ENCODE data around the gene CNTNAP2.

The CNTNAP2 gene

DNA sequence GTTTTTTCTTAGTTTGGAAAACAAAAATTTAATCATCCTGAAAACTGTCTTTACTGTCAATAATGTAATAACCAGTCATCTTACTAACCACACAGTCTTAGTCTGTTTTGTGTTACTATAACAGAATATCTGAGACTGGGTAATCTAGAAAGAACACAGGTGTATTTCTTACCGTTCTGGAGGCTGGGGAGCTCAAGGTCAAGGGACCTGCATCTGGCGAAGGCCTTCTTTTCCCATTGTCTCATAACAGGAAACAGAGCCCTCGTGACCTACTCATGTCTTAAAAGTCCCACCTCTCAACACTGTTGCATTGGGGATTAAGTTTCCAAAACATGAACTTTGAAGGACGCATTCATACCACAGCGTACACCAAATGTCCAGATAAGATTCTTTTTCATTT lies 932.3 kb downstream of the CNTNAP2 start:
- Histone ChIP-seq H3K4me1 (ENCODE audit: control insufficient read depth, insufficient read depth, low read length, poor library complexity, severe bottlenecking) (no peaks in the 10 kb centered on the region), H3K36me3 (ENCODE audit: control insufficient read depth, insufficient read depth, low read length) (no peaks in the 10 kb centered on the region), H3K4me3 (ENCODE audit: extremely low read depth, insufficient read depth, low read length, poor library complexity, severe bottlenecking) (no peak overlapping the region), H3K9me3 (ENCODE audit: control insufficient read depth, low read length) (no peaks in the 10 kb centered on the region), H3K27ac (ENCODE audit: low read depth, low read length, severe bottlenecking) (no peak overlapping the region)
- WGBS, 2 experiments (ENCODE audit: insufficient coverage in 2 of 2), result 89 to 96% methylated on average over 3 of the region's 5 CpGs

DNA sequence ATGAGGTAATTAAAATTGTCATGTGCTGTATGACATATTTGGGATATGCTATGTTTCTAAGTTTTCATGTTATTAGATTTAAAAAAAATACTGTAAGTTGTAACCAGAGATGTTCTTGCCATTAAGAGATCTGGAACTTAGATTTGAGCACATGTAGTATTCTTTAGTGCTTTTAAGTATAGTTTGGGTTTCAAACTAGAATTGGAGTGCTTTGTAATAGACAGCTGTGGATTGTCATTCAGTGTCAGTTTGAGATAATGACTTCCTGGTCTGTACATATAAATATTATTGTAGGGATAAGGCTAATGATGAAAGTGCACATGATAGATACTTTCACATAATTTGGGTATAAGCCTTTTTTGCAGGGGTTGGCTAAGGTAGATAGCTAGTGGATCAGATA lies 936.2 kb downstream of the CNTNAP2 start:
- no peaks in the 10 kb centered on the region for H3K9me3 ChIP-seq (ENCODE audit: control insufficient read depth, low read length)

GRCh38 chr7:147053746-147054145 lies 937.1 kb downstream of the CNTNAP2 start:
- no peaks in the 10 kb centered on the region for H3K36me3 ChIP-seq (ENCODE audit: control insufficient read depth, insufficient read depth, low read length)
- no peaks in the 10 kb centered on the region for H3K4me1 ChIP-seq (ENCODE audit: control insufficient read depth, insufficient read depth, low read length, poor library complexity, severe bottlenecking)
- 79 to 82% methylated on average over 3 to 4 of the region's 5 CpGs for WGBS, 2 experiments (ENCODE audit: insufficient coverage in 2 of 2)
- no peaks in the 10 kb centered on the region for H3K9me3 ChIP-seq (ENCODE audit: control insufficient read depth, low read length)
- no peak overlapping the region for H3K4me3 ChIP-seq (ENCODE audit: extremely low read depth, insufficient read depth, low read length, poor library complexity, severe bottlenecking)
- H3K27ac ChIP-seq (ENCODE audit: low read depth, low read length, severe bottlenecking), result no peak overlapping the region

More for the DNA sequence above, 936.2 kb downstream of the CNTNAP2 start:
- H3K27ac ChIP-seq (ENCODE audit: low read depth, low read length, severe bottlenecking), result no peak overlapping the region
- H3K4me1 ChIP-seq (ENCODE audit: control insufficient read depth, insufficient read depth, low read length, poor library complexity, severe bottlenecking), result no peaks in the 10 kb centered on the region
- H3K36me3 ChIP-seq (ENCODE audit: control insufficient read depth, insufficient read depth, low read length), result no peaks in the 10 kb centered on the region
- no peak overlapping the region for H3K4me3 ChIP-seq (ENCODE audit: extremely low read depth, insufficient read depth, low read length, poor library complexity, severe bottlenecking)

GRCh38 chr7:147060070-147060469 lies 943.5 kb downstream of the CNTNAP2 start:
- no peaks in the 10 kb centered on the region for H3K4me1 ChIP-seq (ENCODE audit: control insufficient read depth, insufficient read depth, low read length, poor library complexity, severe bottlenecking)
- H3K4me3 ChIP-seq (ENCODE audit: extremely low read depth, insufficient read depth, low read length, poor library complexity, severe bottlenecking), result no peak overlapping the region
- 71 to 100% methylated on average over 2 of the region's 3 CpGs for WGBS, 2 experiments (ENCODE audit: insufficient coverage in 2 of 2)
- no peaks in the 10 kb centered on the region for H3K36me3 ChIP-seq (ENCODE audit: control insufficient read depth, insufficient read depth, low read length)
- no peak overlapping the region for H3K27ac ChIP-seq (ENCODE audit: low read depth, low read length, severe bottlenecking)
- no peaks in the 10 kb centered on the region for H3K9me3 ChIP-seq (ENCODE audit: control insufficient read depth, low read length)

DNA sequence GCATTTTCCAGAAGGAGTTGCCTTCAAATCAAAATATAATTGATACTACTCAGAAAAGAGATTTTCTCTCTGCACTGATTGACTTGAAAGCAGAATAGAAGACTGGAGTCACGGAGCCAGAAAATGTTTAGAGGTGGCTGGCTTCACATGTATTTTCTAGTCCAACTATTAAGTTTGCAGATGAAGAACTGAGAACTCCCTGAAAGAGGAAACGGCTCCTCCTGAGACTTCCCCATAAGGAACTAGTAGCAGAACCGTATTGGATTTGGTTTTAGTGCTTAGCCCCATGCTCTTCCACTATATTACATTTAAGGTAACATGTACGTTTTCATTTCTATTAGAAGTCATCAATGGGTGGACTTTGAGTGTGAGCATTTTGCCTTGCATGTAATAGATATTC lies 946.3 kb downstream of the CNTNAP2 start:
- no peak overlapping the region for H3K4me3 ChIP-seq (ENCODE audit: extremely low read depth, insufficient read depth, low read length, poor library complexity, severe bottlenecking)
- H3K9me3 ChIP-seq (ENCODE audit: control insufficient read depth, low read length), result no peaks in the 10 kb centered on the region
- H3K4me1 ChIP-seq (ENCODE audit: control insufficient read depth, insufficient read depth, low read length, poor library complexity, severe bottlenecking), result no peaks in the 10 kb centered on the region
- 83% methylated on average over 1 of the region's 4 CpGs; no CpG with 5 or more reads in 1 of the 2 experiments for WGBS, 2 experiments (ENCODE audit: insufficient coverage in 2 of 2)
- no peaks in the 10 kb centered on the region for H3K36me3 ChIP-seq (ENCODE audit: control insufficient read depth, insufficient read depth, low read length)
- H3K27ac ChIP-seq (ENCODE audit: low read depth, low read length, severe bottlenecking), result no peak overlapping the region

GRCh38 chr7:147068842-147069241 lies 952.2 kb downstream of the CNTNAP2 start:
- Histone ChIP-seq H3K27ac (ENCODE audit: low read depth, low read length, severe bottlenecking) (no peak overlapping the region), H3K36me3 (ENCODE audit: control insufficient read depth, insufficient read depth, low read length) (no peaks in the 10 kb centered on the region), H3K4me1 (ENCODE audit: control insufficient read depth, insufficient read depth, low read length, poor library complexity, severe bottlenecking) (no peaks in the 10 kb centered on the region), H3K4me3 (ENCODE audit: extremely low read depth, insufficient read depth, low read length, poor library complexity, severe bottlenecking) (no peak overlapping the region), H3K9me3 (ENCODE audit: control insufficient read depth, low read length) (no peaks in the 10 kb centered on the region)
- 70 to 89% methylated on average over 3 to 4 of the region's 5 CpGs for WGBS, 2 experiments (ENCODE audit: insufficient coverage in 2 of 2)

GRCh38 chr7:147069771-147070170 lies 953.2 kb downstream of the CNTNAP2 start:
- H3K9me3 ChIP-seq (ENCODE audit: control insufficient read depth, low read length), result no peaks in the 10 kb centered on the region
- no peaks in the 10 kb centered on the region for H3K36me3 ChIP-seq (ENCODE audit: control insufficient read depth, insufficient read depth, low read length)
- H3K4me3 ChIP-seq (ENCODE audit: extremely low read depth, insufficient read depth, low read length, poor library complexity, severe bottlenecking), result no peak overlapping the region
- H3K4me1 ChIP-seq (ENCODE audit: control insufficient read depth, insufficient read depth, low read length, poor library complexity, severe bottlenecking), result no peaks in the 10 kb centered on the region
- H3K27ac ChIP-seq (ENCODE audit: low read depth, low read length, severe bottlenecking), result no peak overlapping the region
- 80% methylated on average over 1 of the region's 1 CpG; no CpG with 5 or more reads in 1 of the 2 experiments for WGBS, 2 experiments (ENCODE audit: insufficient coverage in 2 of 2)

GRCh38 chr7:147070886-147071285 lies 954.3 kb downstream of the CNTNAP2 start:
- no peaks in the 10 kb centered on the region for H3K36me3 ChIP-seq (ENCODE audit: control insufficient read depth, insufficient read depth, low read length)
- no CpG with 5 or more reads among the region's 1 CpG for WGBS, 2 experiments (ENCODE audit: insufficient coverage in 2 of 2)
- no peaks in the 10 kb centered on the region for H3K4me1 ChIP-seq (ENCODE audit: control insufficient read depth, insufficient read depth, low read length, poor library complexity, severe bottlenecking)
- H3K4me3 ChIP-seq (ENCODE audit: extremely low read depth, insufficient read depth, low read length, poor library complexity, severe bottlenecking), result no peak overlapping the region
- H3K9me3 ChIP-seq (ENCODE audit: control insufficient read depth, low read length), result no peaks in the 10 kb centered on the region
- no peak overlapping the region for H3K27ac ChIP-seq (ENCODE audit: low read depth, low read length, severe bottlenecking)

DNA sequence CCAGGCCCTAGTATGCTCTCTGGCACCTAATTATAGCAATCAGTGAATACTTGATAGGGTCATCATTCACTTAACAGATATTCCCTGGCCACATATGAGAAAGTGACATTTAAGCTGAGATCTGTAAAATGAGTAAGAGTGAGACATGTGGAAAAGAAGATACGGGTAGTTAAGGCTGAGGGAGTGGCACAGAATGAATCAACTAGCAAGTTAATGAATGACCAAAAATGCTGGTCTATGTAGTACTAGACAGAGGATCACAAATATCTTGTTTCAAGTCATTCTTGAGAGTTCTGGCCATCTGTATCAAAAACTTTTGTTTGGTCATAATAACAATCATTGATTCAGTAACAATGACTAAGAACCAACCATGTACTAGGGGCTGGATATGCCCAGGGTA lies 954.9 kb downstream of the CNTNAP2 start:
- no peaks in the 10 kb centered on the region for H3K4me1 ChIP-seq (ENCODE audit: control insufficient read depth, insufficient read depth, low read length, poor library complexity, severe bottlenecking)
- no peaks in the 10 kb centered on the region for H3K9me3 ChIP-seq (ENCODE audit: control insufficient read depth, low read length)
- no peaks in the 10 kb centered on the region for H3K36me3 ChIP-seq (ENCODE audit: control insufficient read depth, insufficient read depth, low read length)
- H3K27ac ChIP-seq (ENCODE audit: low read depth, low read length, severe bottlenecking), result no peak overlapping the region
- no peak overlapping the region for H3K4me3 ChIP-seq (ENCODE audit: extremely low read depth, insufficient read depth, low read length, poor library complexity, severe bottlenecking)
- 57 to 100% methylated on average over 1 of the region's 1 CpG for WGBS, 2 experiments (ENCODE audit: insufficient coverage in 2 of 2)

DNA sequence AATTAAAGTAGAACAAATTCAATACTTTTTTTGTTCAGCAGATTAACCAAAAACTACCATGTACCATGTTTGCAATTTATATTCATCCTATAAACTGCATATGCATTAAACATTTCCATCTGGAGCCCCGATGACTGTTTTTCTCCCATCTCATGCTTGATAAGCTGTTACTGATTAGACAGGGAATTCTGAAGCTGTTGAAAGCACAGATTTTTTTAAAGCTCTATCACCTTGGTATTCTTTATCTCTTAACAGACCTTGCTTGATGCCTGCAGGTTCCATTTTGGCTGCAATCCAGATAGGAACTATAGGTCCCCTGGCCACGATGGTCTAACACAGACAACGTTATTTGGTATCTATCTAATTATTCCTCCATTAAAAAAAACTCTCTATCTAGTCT lies 961.7 kb downstream of the CNTNAP2 start:
- Histone ChIP-seq H3K9me3 (ENCODE audit: control insufficient read depth, low read length) (no peaks in the 10 kb centered on the region), H3K36me3 (ENCODE audit: control insufficient read depth, insufficient read depth, low read length) (no peaks in the 10 kb centered on the region), H3K4me1 (ENCODE audit: control insufficient read depth, insufficient read depth, low read length, poor library complexity, severe bottlenecking) (no peaks in the 10 kb centered on the region), H3K4me3 (ENCODE audit: extremely low read depth, insufficient read depth, low read length, poor library complexity, severe bottlenecking) (no peak overlapping the region), H3K27ac (ENCODE audit: low read depth, low read length, severe bottlenecking) (no peak overlapping the region)
- 86% methylated on average over 1 of the region's 3 CpGs; no CpG with 5 or more reads in 1 of the 2 experiments for WGBS, 2 experiments (ENCODE audit: insufficient coverage in 2 of 2)

DNA sequence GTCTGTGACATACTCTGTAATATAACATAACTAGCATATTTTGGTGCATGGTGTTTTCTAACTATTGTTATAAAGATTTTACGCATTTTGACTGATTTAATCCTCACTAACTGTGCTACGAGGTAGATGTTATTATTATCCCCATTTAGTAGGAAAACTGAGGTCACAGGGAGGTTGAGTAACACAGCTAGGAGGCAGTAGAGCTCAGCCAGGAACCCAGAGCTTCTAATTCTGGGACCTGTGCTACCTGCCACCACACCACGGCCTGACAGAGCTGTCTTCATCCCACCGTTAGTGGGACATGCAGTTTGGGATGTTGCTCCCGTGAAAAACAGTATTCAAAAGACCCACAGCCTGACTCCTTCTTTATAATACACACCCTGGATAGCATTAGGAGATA lies 962.5 kb downstream of the CNTNAP2 start:
- Histone ChIP-seq H3K4me3 (ENCODE audit: extremely low read depth, insufficient read depth, low read length, poor library complexity, severe bottlenecking) (no peak overlapping the region), H3K36me3 (ENCODE audit: control insufficient read depth, insufficient read depth, low read length) (no peaks in the 10 kb centered on the region), H3K27ac (ENCODE audit: low read depth, low read length, severe bottlenecking) (no peak overlapping the region), H3K4me1 (ENCODE audit: control insufficient read depth, insufficient read depth, low read length, poor library complexity, severe bottlenecking) (no peaks in the 10 kb centered on the region), H3K9me3 (ENCODE audit: control insufficient read depth, low read length) (no peaks in the 10 kb centered on the region)
- 40% methylated on average over 1 of the region's 5 CpGs; no CpG with 5 or more reads in 1 of the 2 experiments for WGBS, 2 experiments (ENCODE audit: insufficient coverage in 2 of 2)
